HG03095 (cell line): ENCODE data around the gene TRIM36.

Experiments
- ATAC-seq: cut with Tn5 transposase; IDR thresholded peaks from one replicate; pipeline ENCODE4 v1.9.1; 2021; ENCODE audit warnings: moderate library complexity; ENCODE audit not compliant: unreplicated experiment

TRIM36 gene

DNA sequence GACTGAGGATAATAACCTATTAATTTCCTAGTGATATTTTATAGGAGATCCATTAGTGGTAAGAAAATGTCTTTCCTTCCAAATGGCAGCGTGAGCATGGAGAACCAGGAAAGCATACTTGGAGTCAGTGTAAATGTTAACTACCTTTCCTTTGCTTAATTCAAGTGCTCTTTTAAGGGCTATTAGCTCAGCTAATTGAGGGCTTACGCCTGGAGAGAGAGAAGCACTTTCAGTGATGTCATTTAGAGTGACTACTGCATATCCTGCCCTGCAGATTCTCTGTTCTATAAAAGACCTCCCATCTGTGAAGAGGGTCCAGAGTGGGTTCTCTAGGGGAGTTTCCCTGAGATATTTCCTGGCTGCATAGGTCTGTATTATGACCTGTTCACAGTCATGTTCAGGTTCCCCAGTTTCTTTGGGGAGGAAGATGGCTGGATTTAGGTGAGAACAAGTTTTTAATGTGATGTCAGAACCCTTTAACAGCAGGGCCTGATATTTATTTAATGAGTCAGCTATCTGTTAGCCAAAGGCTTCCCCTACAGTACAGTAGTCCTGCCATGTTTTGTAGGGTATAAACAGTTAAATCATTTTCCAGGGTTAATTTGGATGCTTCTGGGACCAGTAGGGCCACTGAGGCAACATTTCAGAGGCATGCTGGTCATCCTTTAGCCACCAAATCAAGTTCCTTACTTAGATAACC lies 89.6 kb downstream of the TRIM36 start:
- ATAC-seq, result no peak
